ENCODE results near the gene MEX3D.
"Not testable (repeated sequence)": the region's sequence is repeated elsewhere in the genome, so short reads cannot be mapped to it uniquely, and the experiment has no call there.

The MEX3D gene

GRCh38 chr19:1571358-1571757 is 3.2 kb upstream of the MEX3D start:
- no peak for DNase-seq (ENCODE audit: low spot score)

- DNase-seq (ENCODE audit: low spot score), result no peak
Measured at GRCh38 chr19:1570836-1571235, 2.7 kb upstream of the MEX3D start.

GRCh38 chr19:1569997-1570396 is 1.9 kb upstream of the MEX3D start:
- no peak for DNase-seq (ENCODE audit: low spot score)

- peak; percentile 56 for DNase-seq (ENCODE audit: low spot score)
Measured at GRCh38 chr19:1567848-1568227, 287 bp downstream of the MEX3D start.

- no peak for DNase-seq (ENCODE audit: low spot score)
Measured at GRCh38 chr19:1567116-1567847, 843 bp downstream of the MEX3D start.

- peak; percentile 96 for DNase-seq (ENCODE audit: low spot score)
Measured at GRCh38 chr19:1566392-1567115, 1.6 kb downstream of the MEX3D start.

- DNase-seq (ENCODE audit: low spot score), result no peak
Measured at GRCh38 chr19:1563251-1563650, 4.9 kb downstream of the MEX3D start.

- DNase-seq (ENCODE audit: low spot score), result no peak
Measured at GRCh38 chr19:1561236-1561842, 6.8 kb downstream of the MEX3D start.

- no peak for DNase-seq (ENCODE audit: low spot score)
Measured at GRCh38 chr19:1560286-1560882, 7.7 kb downstream of the MEX3D start.

- no peak for DNase-seq (ENCODE audit: low spot score)
Measured at GRCh38 chr19:1558552-1558951, 9.6 kb downstream of the MEX3D start.

- DNase-seq (ENCODE audit: low spot score), result no peak
Measured at GRCh38 chr19:1556390-1557070, 11.6 kb downstream of the MEX3D start.

- DNase-seq (ENCODE audit: low spot score), result no peak
Measured at GRCh38 chr19:1555487-1556389, 12.4 kb downstream of the MEX3D start.

GRCh38 chr19:1554968-1555367 is 13.2 kb downstream of the MEX3D start:
- no peak for DNase-seq (ENCODE audit: low spot score)

GRCh38 chr19:1553415-1553814 is 14.7 kb downstream of the MEX3D start:
- no peak for DNase-seq (ENCODE audit: low spot score)

GRCh38 chr19:1551068-1552040 is 16.8 kb downstream of the MEX3D start:
- peak; percentile 4 for DNase-seq (ENCODE audit: low spot score)

- no peak for DNase-seq (ENCODE audit: low spot score)
Measured at GRCh38 chr19:1549332-1549945, 18.7 kb downstream of the MEX3D start.

- DNase-seq (ENCODE audit: low spot score), result no peak
Measured at GRCh38 chr19:1540365-1540925, 27.7 kb downstream of the MEX3D start.

- not testable (repeated sequence) for DNase-seq (ENCODE audit: low spot score)
Measured at GRCh38 chr19:1539749-1540148, 28.4 kb downstream of the MEX3D start.

GRCh38 chr19:1538978-1539377 is 29.1 kb downstream of the MEX3D start:
- DNase-seq (ENCODE audit: low spot score), result no peak
